SK-N-SH treated with all-trans-retinoic acid at 6 μM for 48 hours (cell line): Measurements from ENCODE around the gene ZFHX3.

Experiments
- ATAC-seq: fragments of 200-7000 bp; cut with Tn5 transposase; 3 replicates; pipeline ENCODE4 v1.9.1; 2020; ENCODE audit warnings: mild to moderate bottlenecking, moderate library complexity
- ARNTL ChIP-seq: fragments of 450-650 bp; formaldehyde crosslinking; IDR thresholded peaks from 2 replicates; pipeline ENCODE4 v1.5.0; 2020; ENCODE audit warnings: low read depth, mild to moderate bottlenecking, moderate library complexity, borderline replicate concordance
- BACH2 ChIP-seq: fragments of 250-450 bp; sonication (Bioruptor Pico); IDR thresholded peaks from 2 replicates; pipeline ENCODE4 v1.9.0; 2021; ENCODE audit warnings: mild to moderate bottlenecking, borderline replicate concordance
- CSDC2 ChIP-seq: fragments of 250-450 bp; sonication (Bioruptor Pico); IDR thresholded peaks from 2 replicates; pipeline ENCODE4 v1.5.0; 2020; ENCODE audit warnings: mild to moderate bottlenecking, moderate library complexity
- ESRRG ChIP-seq: fragments of 250-450 bp; sonication (Bioruptor Pico); IDR thresholded peaks from 2 replicates; pipeline ENCODE4 v1.6.1; 2021; ENCODE audit warnings: mild to moderate bottlenecking
- GLIS3 ChIP-seq: fragments of 250-450 bp; sonication (Bioruptor Pico); IDR thresholded peaks from 2 replicates; pipeline ENCODE4 v1.5.0; 2020; ENCODE audit warnings: mild to moderate bottlenecking, moderate library complexity
- OSR1 ChIP-seq: fragments of 250-450 bp; sonication (Bioruptor Pico); IDR thresholded peaks from 2 replicates; pipeline ENCODE4 v1.8.0; 2022; ENCODE audit warnings: moderate library complexity, mild to moderate bottlenecking, inconsistent platforms
- RARB ChIP-seq: fragments of 250-450 bp; sonication (Bioruptor Pico); IDR thresholded peaks from 2 replicates; pipeline ENCODE4 v1.8.0; 2021; ENCODE audit warnings: mild to moderate bottlenecking, moderate library complexity
- SNAI2 ChIP-seq: fragments of 250-450 bp; sonication (Bioruptor Pico); IDR thresholded peaks from 2 replicates; pipeline ENCODE4 v1.5.0; 2020; ENCODE audit warnings: mild to moderate bottlenecking, moderate library complexity
- TCF4 ChIP-seq: fragments of 250-450 bp; sonication (Bioruptor Pico); IDR thresholded peaks from 2 replicates; pipeline ENCODE4 v1.8.0; 2021; ENCODE audit warnings: mild to moderate bottlenecking, moderate library complexity, borderline replicate concordance
- TOX ChIP-seq: fragments of 250-450 bp; sonication (Bioruptor Pico); IDR thresholded peaks from 2 replicates; pipeline ENCODE4 v1.8.0; 2021; ENCODE audit warnings: mild to moderate bottlenecking, moderate library complexity, borderline replicate concordance
- ZFP3 ChIP-seq: fragments of 250-450 bp; sonication (Bioruptor Pico); IDR thresholded peaks from 2 replicates; pipeline ENCODE4 v1.5.0; 2020; ENCODE audit warnings: mild to moderate bottlenecking, moderate library complexity
- ZFP30 ChIP-seq: fragments of 450-650 bp; formaldehyde crosslinking; IDR thresholded peaks from 2 replicates; pipeline ENCODE4 v1.5.0; 2022; ENCODE audit warnings: mild to moderate bottlenecking, moderate library complexity
- ZNF565 ChIP-seq: fragments of 450-650 bp; formaldehyde crosslinking; conservative IDR thresholded peaks from 2 replicates; pipeline ENCODE4 v1.5.0; 2020; ENCODE audit warnings: low read depth, mild to moderate bottlenecking, moderate library complexity
- ZNF70 ChIP-seq: fragments of 450-650 bp; formaldehyde crosslinking; IDR thresholded peaks from 2 replicates; pipeline ENCODE4 v1.5.0; 2020; ENCODE audit warnings: mild to moderate bottlenecking, moderate library complexity
- ZNF8 ChIP-seq: fragments of 450-650 bp; formaldehyde crosslinking; IDR thresholded peaks from 2 replicates; pipeline ENCODE4 v1.5.0; 2020; ENCODE audit warnings: mild to moderate bottlenecking, moderate library complexity
- TF ChIP-seq, protein P1 (sequence below): fragments of 250-450 bp; sonication (Bioruptor Pico); IDR thresholded peaks from 2 replicates; pipeline ENCODE4 v1.5.1; 2020; ENCODE audit warnings: low read depth, mild to moderate bottlenecking, moderate library complexity
- TF ChIP-seq, protein P2 (sequence below): fragments of 250-450 bp; sonication (Bioruptor Pico); IDR thresholded peaks from 2 replicates; pipeline ENCODE4 v1.8.0; 2020; ENCODE audit warnings: mild to moderate bottlenecking, moderate library complexity, borderline replicate concordance
- TF ChIP-seq, protein P3 (sequence below): fragments of 250-450 bp; sonication (Bioruptor Pico); IDR thresholded peaks from 2 replicates; pipeline ENCODE4 v1.5.1; 2021; ENCODE audit warnings: mild to moderate bottlenecking, moderate library complexity
- TF ChIP-seq, protein P4 (sequence below): fragments of 250-450 bp; sonication (Bioruptor Pico); IDR thresholded peaks from 2 replicates; pipeline ENCODE4 v1.8.0; 2021; ENCODE audit warnings: low read depth, mild to moderate bottlenecking, moderate library complexity, borderline replicate concordance

Gene ZFHX3

DNA sequence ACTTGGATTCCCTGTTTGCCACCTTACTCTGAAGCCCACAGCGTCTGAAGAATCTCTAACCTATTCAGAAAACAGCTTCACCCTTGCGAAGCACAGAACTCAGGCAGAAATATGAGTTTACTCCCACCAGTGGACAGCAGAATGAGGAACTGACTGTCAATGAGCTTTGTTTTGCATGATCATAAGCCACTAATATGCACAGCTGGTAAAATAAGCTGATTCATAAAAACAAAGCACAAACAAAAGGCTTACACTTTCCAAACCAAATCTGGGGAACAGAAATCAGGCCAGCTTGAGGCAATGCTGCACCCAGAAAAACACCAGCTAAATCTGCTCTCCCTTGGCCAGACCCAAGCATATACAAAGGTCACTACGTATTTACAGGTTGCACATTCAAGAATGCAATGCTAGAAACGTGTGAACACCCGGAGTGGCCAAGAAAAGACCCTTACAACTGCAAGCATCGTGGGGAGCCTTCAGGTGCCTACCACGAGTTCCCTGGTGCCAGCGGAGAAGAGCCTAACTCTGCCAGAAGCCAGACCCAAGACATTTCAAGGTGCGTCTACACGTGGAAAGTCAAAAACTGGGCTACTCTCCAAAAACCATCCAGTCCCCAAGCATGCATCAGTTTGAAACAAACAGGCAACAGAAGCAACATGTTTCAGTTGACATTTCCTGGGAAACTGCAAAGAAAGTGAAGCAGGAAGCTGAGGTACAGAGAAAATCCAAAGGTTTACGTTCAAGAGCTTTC is 207.1 kb downstream of the ZFHX3 start:
- TF ChIP-seq GLIS3 (CRISPR knock-in tag) (no peak), ZNF70 (CRISPR knock-in tag) (no peak)
- TF ChIP-seq, protein P1, sequence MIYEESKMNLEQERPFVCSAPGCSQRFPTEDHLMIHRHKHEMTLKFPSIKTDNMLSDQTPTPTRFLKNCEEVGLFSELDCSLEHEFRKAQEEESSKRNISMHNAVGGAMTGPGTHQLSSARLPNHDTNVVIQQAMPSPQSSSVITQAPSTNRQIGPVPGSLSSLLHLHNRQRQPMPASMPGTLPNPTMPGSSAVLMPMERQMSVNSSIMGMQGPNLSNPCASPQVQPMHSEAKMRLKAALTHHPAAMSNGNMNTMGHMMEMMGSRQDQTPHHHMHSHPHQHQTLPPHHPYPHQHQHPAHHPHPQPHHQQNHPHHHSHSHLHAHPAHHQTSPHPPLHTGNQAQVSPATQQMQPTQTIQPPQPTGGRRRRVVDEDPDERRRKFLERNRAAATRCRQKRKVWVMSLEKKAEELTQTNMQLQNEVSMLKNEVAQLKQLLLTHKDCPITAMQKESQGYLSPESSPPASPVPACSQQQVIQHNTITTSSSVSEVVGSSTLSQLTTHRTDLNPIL (CRISPR knock-in tag), result no peak
- ATAC-seq, result no peak

DNA sequence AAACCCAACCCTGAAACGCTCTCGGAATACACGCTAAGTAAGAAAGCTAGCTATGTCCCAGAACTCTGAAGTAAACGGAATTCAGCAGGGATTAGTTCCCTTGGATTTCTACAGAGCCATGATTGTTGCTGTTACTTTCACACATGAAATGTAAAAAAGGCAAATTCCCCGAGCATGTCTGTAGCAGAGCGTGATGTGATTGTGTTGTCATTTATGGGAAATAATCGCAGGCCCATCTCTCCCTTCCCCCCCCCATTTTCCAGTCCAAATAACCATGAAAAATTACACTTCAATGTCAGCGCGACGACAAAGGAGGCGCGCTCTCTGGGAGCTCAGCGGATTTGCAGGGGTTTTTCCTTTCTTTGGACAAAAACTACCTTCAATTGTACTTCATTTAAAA is 209.0 kb downstream of the ZFHX3 start:
- TF ChIP-seq ZFP3 (no peak), SNAI2 (no peak), ZNF8 (CRISPR knock-in tag) (no peak), ESRRG (no peak), ARNTL (CRISPR knock-in tag) (no peak)
- TF ChIP-seq, protein P2, sequence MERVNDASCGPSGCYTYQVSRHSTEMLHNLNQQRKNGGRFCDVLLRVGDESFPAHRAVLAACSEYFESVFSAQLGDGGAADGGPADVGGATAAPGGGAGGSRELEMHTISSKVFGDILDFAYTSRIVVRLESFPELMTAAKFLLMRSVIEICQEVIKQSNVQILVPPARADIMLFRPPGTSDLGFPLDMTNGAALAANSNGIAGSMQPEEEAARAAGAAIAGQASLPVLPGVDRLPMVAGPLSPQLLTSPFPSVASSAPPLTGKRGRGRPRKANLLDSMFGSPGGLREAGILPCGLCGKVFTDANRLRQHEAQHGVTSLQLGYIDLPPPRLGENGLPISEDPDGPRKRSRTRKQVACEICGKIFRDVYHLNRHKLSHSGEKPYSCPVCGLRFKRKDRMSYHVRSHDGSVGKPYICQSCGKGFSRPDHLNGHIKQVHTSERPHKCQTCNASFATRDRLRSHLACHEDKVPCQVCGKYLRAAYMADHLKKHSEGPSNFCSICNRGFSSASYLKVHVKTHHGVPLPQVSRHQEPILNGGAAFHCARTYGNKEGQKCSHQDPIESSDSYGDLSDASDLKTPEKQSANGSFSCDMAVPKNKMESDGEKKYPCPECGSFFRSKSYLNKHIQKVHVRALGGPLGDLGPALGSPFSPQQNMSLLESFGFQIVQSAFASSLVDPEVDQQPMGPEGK (CRISPR knock-in tag), result no peak
- ATAC-seq, result no peak

DNA sequence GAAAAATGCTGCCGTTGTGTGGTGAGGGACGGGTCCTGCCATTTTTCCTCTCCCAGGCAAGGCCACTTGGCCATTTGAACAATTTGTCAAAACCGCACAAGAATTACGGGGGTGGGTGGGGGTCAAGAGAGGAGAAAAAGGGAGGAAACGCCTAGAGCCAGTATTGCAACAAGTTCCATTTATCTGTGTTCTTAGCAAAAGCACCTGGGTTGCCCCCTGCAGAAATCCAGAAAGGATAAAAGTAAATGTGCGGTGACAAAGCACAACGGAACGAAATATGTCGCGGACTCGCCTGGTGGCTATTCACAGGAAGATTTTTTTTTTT is 209.4 kb downstream of the ZFHX3 start:
- no peak for TF ChIP-seq ZNF565 (CRISPR knock-in tag)
- no peak for TF ChIP-seq ZNF70 (CRISPR knock-in tag)
- no peak for TF ChIP-seq ZFP30 (CRISPR knock-in tag)
- TF ChIP-seq RARB (CRISPR knock-in tag), result no peak
- TF ChIP-seq, protein P1 (CRISPR knock-in tag), result no peak
- TF ChIP-seq, protein P3, sequence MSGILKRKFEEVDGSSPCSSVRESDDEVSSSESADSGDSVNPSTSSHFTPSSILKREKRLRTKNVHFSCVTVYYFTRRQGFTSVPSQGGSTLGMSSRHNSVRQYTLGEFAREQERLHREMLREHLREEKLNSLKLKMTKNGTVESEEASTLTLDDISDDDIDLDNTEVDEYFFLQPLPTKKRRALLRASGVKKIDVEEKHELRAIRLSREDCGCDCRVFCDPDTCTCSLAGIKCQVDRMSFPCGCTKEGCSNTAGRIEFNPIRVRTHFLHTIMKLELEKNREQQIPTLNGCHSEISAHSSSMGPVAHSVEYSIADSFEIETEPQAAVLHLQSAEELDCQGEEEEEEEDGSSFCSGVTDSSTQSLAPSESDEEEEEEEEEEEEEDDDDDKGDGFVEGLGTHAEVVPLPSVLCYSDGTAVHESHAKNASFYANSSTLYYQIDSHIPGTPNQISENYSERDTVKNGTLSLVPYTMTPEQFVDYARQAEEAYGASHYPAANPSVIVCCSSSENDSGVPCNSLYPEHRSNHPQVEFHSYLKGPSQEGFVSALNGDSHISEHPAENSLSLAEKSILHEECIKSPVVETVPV (CRISPR knock-in tag), result no peak
- no peak for TF ChIP-seq BACH2 (CRISPR knock-in tag)
- no peak for TF ChIP-seq GLIS3 (CRISPR knock-in tag)
- TF ChIP-seq TOX (CRISPR knock-in tag), result no peak
- TF ChIP-seq, protein P4, sequence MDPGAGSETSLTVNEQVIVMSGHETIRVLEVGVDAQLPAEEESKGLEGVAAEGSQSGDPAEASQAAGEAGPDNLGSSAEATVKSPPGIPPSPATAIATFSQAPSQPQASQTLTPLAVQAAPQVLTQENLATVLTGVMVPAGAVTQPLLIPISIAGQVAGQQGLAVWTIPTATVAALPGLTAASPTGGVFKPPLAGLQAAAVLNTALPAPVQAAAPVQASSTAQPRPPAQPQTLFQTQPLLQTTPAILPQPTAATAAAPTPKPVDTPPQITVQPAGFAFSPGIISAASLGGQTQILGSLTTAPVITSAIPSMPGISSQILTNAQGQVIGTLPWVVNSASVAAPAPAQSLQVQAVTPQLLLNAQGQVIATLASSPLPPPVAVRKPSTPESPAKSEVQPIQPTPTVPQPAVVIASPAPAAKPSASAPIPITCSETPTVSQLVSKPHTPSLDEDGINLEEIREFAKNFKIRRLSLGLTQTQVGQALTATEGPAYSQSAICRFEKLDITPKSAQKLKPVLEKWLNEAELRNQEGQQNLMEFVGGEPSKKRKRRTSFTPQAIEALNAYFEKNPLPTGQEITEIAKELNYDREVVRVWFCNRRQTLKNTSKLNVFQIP (CRISPR knock-in tag), result no peak
- no peak for TF ChIP-seq CSDC2 (CRISPR knock-in tag)
- no peak for TF ChIP-seq TCF4 (CRISPR knock-in tag)
- no peak for TF ChIP-seq SNAI2
- no peak for TF ChIP-seq ZFP3
- ATAC-seq, result no peak

DNA sequence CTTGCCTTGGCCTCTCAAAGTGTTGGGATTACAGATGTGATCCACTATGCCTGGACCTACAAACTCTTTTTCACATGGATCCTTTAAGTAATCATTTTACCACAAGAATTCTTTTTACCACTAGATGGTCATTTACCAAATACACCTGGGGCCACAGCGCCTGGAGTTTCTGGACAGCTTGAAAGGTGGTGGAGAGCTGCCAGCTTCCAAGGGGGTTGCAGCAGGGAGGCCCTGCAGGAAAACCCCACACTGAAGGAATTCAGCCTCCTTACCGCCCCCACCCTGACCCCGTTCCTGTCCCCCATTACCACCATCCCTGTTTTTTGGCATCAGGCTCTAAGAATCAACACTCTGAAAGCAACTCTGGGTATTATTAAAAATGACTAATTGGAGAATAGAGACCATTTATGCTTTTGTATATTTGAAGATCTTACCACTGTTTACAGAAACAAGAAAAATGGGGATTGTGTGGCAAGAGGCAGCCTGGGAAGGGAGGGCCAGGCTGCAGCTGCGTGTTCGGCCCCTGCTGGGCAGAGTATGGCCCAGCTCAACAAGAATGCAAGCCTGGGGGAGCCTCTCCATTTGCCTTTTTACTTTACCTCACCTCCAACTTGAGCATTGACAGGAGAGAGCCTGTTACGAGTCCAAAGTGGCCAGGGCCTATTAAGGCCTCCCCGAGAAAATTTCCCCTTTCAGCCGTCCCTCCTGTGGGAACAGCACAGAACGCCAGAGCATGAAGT is 209.9 kb downstream of the ZFHX3 start:
- TF ChIP-seq OSR1 (CRISPR knock-in tag), result no peak
- TF ChIP-seq BACH2 (CRISPR knock-in tag), result no peak
- TF ChIP-seq, protein P4 (CRISPR knock-in tag), result no peak
- no peak for TF ChIP-seq TOX (CRISPR knock-in tag)
- no peak for TF ChIP-seq ZNF8 (CRISPR knock-in tag)
- no peak for TF ChIP-seq ESRRG
- no peak for TF ChIP-seq SNAI2
- no peak for TF ChIP-seq ZNF565 (CRISPR knock-in tag)
- TF ChIP-seq ZFP30 (CRISPR knock-in tag), result no peak
- no peak for ATAC-seq
